Measurements from ENCODE around the gene ITPR3.

Gene ITPR3

GRCh38 chr6:33683576-33684427 is 62.7 kb downstream of the ITPR3 start:
- H3K4me3 ChIP-seq (ENCODE audit: low read length), result no peak overlapping the region
- TF ChIP-seq ZNF274 (IDR thresholded peaks at IDR 0.05; ENCODE audit: low read depth, low read length), result no peak

- no peak overlapping the region for H3K4me3 ChIP-seq (ENCODE audit: low read length)
- TF ChIP-seq ZNF274 (IDR thresholded peaks at IDR 0.05; ENCODE audit: low read depth, low read length), result no peak
Observed at GRCh38 chr6:33684428-33684896, 63.3 kb downstream of the ITPR3 start.

- no peak overlapping the region for H3K4me3 ChIP-seq (ENCODE audit: low read length)
- no peak for TF ChIP-seq ZNF274 (IDR thresholded peaks at IDR 0.05; ENCODE audit: low read depth, low read length)
Observed at GRCh38 chr6:33684983-33685382, 63.9 kb downstream of the ITPR3 start.

GRCh38 chr6:33685411-33686224 is 64.5 kb downstream of the ITPR3 start:
- no peak for TF ChIP-seq ZNF274 (IDR thresholded peaks at IDR 0.05; ENCODE audit: low read depth, low read length)
- no peak overlapping the region for H3K4me3 ChIP-seq (ENCODE audit: low read length)

GRCh38 chr6:33686225-33686924 is 65.3 kb downstream of the ITPR3 start:
- no peak overlapping the region for H3K4me3 ChIP-seq (ENCODE audit: low read length)
- no peak for TF ChIP-seq ZNF274 (IDR thresholded peaks at IDR 0.05; ENCODE audit: low read depth, low read length)

GRCh38 chr6:33686981-33687975 is 66.2 kb downstream of the ITPR3 start:
- H3K4me3 ChIP-seq (ENCODE audit: low read length), result no peak overlapping the region
- no peak for TF ChIP-seq ZNF274 (IDR thresholded peaks at IDR 0.05; ENCODE audit: low read depth, low read length)

- no peak overlapping the region for H3K4me3 ChIP-seq (ENCODE audit: low read length)
- TF ChIP-seq ZNF274 (IDR thresholded peaks at IDR 0.05; ENCODE audit: low read depth, low read length), result no peak
Observed at GRCh38 chr6:33688006-33688405, 66.9 kb downstream of the ITPR3 start.

- TF ChIP-seq ZNF274 (IDR thresholded peaks at IDR 0.05; ENCODE audit: low read depth, low read length), result no peak
- no peak overlapping the region for H3K4me3 ChIP-seq (ENCODE audit: low read length)
Observed at GRCh38 chr6:33688451-33689147, 67.5 kb downstream of the ITPR3 start.

GRCh38 chr6:33689148-33689494 is 68.0 kb downstream of the ITPR3 start:
- no peak overlapping the region for H3K4me3 ChIP-seq (ENCODE audit: low read length)
- no peak for TF ChIP-seq ZNF274 (IDR thresholded peaks at IDR 0.05; ENCODE audit: low read depth, low read length)

- TF ChIP-seq ZNF274 (IDR thresholded peaks at IDR 0.05; ENCODE audit: low read depth, low read length), result no peak
- no peak overlapping the region for H3K4me3 ChIP-seq (ENCODE audit: low read length)
Observed at GRCh38 chr6:33689879-33690278, 68.8 kb downstream of the ITPR3 start.

- TF ChIP-seq ZNF274 (IDR thresholded peaks at IDR 0.05; ENCODE audit: low read depth, low read length), result no peak
- no peak overlapping the region for H3K4me3 ChIP-seq (ENCODE audit: low read length)
Observed at GRCh38 chr6:33690766-33691165, 69.6 kb downstream of the ITPR3 start.

- no peak overlapping the region for H3K4me3 ChIP-seq (ENCODE audit: low read length)
- TF ChIP-seq ZNF274 (IDR thresholded peaks at IDR 0.05; ENCODE audit: low read depth, low read length), result no peak
Observed at GRCh38 chr6:33691456-33692077, 70.4 kb downstream of the ITPR3 start.

All from GM08714 (cell line).